ENCODE measurements around the gene SUSD4. TPM values are rescaled to one million over a fixed set of nuclear protein-coding genes. Genes with fewer than 3 reads are reported as not detected.

The SUSD4 gene
- total and polyA plus RNA-seq, 9 of the 15 experiments (the other 6 are each of a cell fraction or from before 2014, with no cell fraction given) = 0.06 to 1.7 (median 0.09) TPM; not detected in 4

DNA sequence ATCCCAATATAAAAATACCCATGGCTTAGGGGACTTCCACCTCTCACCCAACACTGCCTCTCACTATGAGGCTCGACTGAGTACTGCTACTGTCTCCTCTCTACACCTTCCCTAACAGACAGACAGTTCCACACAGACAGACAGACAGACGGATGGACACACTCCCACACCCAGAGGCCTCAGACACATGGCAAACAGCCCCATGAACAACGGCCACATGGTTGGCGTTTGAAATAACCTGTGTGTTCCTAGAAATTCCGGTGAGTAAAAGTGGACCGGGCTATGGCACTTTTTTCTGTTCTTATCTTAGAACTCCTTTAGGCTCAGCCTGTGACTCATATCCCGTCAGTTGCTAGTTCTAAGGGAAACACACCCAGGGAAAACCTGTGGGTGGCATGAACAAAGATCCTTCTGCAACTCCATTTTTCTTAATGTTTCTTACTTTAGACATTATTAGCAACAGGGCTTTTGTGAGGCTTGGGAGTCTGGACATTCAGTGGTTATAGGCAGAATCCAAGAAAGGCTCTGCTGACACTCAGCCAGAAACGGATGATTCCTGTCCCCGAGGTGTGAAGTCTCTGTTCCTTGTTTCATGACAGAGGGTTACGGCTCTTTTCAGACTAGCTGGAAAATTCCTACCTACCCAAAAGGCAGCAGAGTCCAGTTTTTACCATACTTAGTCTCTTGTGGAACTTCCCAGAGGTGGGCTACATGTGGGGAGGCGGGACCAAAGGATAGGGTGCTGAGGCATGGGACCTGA, 130.4 kb downstream of the SUSD4 start (continued):
- TF ChIP-seq GATAD2B (IDR thresholded peaks at IDR 0.05; ENCODE audit: borderline replicate concordance) = peak; percentile 72; the same call in 1 of the 2 replicates
- no peak for TF ChIP-seq SP2 (IDR thresholded peaks at IDR 0.05; ENCODE audit: extremely low read depth, low read depth, low read length, poor library complexity, severe bottlenecking)
- peak; percentile 99 for TF ChIP-seq ZNF175 (CRISPR knock-in tag; IDR thresholded peaks at IDR 0.05; ENCODE audit: low read depth)
- no peak; the same call in 1 of the 2 replicates for TF ChIP-seq TCFL5 (CRISPR knock-in tag; conservative IDR thresholded peaks at IDR 0.05)
- TF ChIP-seq MTA1 (IDR thresholded peaks at IDR 0.05; ENCODE audit: borderline replicate concordance) = peak; percentile 72; the same call in 1 of the 2 replicates
- TF ChIP-seq FOXK2 (conservative IDR thresholded peaks at IDR 0.05 in 1 of 2, IDR thresholded peaks at IDR 0.05 in 1 of 2; ENCODE audit: low read depth in 2 of 2) = peak in 1 of 2 experiments; percentile 75; a peak in 2 of 4 replicates
- TF ChIP-seq OTX1 (CRISPR knock-in tag; IDR thresholded peaks at IDR 0.05) = no peak
- TF ChIP-seq MAFF (IDR thresholded peaks at IDR 0.05; ENCODE audit: low read length) = no peak
- no peak for TF ChIP-seq SLC30A9 (CRISPR knock-in tag; IDR thresholded peaks at IDR 0.05)
- no peak for TF ChIP-seq HDAC6 (IDR thresholded peaks at IDR 0.05; ENCODE audit: low read depth, low read length)
- TF ChIP-seq TAF7 (tag; IDR thresholded peaks at IDR 0.05) = 0 out of 2 replicates have a peak, but pooled peaks have one; percentile 31
- TF ChIP-seq ZNF586 (CRISPR knock-in tag; conservative IDR thresholded peaks at IDR 0.05) = no peak
- no peak for TF ChIP-seq POLR2B (IDR thresholded peaks at IDR 0.05; ENCODE audit: low read depth, partially characterized antibody)
- peak; percentile 80 for TF ChIP-seq MYBL2 (IDR thresholded peaks at IDR 0.05; ENCODE audit: low read depth)
- no peak for TF ChIP-seq MYBL2 (CRISPR knock-in tag; IDR thresholded peaks at IDR 0.05; ENCODE audit: borderline replicate concordance)
- TF ChIP-seq ZNF431 (CRISPR knock-in tag; IDR thresholded peaks at IDR 0.05) = peak; percentile 92
- TF ChIP-seq, protein P1, sequence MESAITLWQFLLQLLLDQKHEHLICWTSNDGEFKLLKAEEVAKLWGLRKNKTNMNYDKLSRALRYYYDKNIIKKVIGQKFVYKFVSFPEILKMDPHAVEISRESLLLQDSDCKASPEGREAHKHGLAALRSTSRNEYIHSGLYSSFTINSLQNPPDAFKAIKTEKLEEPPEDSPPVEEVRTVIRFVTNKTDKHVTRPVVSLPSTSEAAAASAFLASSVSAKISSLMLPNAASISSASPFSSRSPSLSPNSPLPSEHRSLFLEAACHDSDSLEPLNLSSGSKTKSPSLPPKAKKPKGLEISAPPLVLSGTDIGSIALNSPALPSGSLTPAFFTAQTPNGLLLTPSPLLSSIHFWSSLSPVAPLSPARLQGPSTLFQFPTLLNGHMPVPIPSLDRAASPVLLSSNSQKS (CRISPR knock-in tag; IDR thresholded peaks at IDR 0.05) = 0 out of 2 replicates have a peak, but pooled peaks have one; percentile 34
- TF ChIP-seq, protein P2, sequence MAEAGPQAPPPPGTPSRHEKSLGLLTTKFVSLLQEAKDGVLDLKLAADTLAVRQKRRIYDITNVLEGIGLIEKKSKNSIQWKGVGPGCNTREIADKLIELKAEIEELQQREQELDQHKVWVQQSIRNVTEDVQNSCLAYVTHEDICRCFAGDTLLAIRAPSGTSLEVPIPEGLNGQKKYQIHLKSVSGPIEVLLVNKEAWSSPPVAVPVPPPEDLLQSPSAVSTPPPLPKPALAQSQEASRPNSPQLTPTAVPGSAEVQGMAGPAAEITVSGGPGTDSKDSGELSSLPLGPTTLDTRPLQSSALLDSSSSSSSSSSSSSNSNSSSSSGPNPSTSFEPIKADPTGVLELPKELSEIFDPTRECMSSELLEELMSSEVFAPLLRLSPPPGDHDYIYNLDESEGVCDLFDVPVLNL (CRISPR knock-in tag; IDR thresholded peaks at IDR 0.05; ENCODE audit: low read depth) = no peak
- peak; percentile 100 for TF ChIP-seq FOSL1 (tag; conservative IDR thresholded peaks at IDR 0.05)
- TF ChIP-seq NFRKB (IDR thresholded peaks at IDR 0.05; ENCODE audit: low read depth) = peak; percentile 85
- no peak for TF ChIP-seq ZNF165 (CRISPR knock-in tag; IDR thresholded peaks at IDR 0.05; ENCODE audit: borderline replicate concordance)
- TF ChIP-seq, protein P3, sequence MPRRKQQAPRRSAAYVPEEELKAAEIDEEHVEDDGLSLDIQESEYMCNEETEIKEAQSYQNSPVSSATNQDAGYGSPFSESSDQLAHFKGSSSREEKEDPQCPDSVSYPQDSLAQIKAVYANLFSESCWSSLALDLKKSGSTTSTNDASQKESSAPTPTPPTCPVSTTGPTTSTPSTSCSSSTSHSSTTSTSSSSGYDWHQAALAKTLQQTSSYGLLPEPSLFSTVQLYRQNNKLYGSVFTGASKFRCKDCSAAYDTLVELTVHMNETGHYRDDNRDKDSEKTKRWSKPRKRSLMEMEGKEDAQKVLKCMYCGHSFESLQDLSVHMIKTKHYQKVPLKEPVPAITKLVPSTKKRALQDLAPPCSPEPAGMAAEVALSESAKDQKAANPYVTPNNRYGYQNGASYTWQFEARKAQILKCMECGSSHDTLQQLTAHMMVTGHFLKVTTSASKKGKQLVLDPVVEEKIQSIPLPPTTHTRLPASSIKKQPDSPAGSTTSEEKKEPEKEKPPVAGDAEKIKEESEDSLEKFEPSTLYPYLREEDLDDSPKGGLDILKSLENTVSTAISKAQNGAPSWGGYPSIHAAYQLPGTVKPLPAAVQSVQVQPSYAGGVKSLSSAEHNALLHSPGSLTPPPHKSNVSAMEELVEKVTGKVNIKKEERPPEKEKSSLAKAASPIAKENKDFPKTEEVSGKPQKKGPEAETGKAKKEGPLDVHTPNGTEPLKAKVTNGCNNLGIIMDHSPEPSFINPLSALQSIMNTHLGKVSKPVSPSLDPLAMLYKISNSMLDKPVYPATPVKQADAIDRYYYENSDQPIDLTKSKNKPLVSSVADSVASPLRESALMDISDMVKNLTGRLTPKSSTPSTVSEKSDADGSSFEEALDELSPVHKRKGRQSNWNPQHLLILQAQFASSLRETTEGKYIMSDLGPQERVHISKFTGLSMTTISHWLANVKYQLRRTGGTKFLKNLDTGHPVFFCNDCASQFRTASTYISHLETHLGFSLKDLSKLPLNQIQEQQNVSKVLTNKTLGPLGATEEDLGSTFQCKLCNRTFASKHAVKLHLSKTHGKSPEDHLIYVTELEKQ (CRISPR knock-in tag; IDR thresholded peaks at IDR 0.05) = peak; percentile 74
- no peak for TF ChIP-seq CHD4 (IDR thresholded peaks at IDR 0.05; ENCODE audit: insufficient read depth, insufficient replicate concordance, low read depth, low read length, poor library complexity, severe bottlenecking)

All from K562 (cell line).